Islet precursor cell (in vitro differentiated cells): ENCODE results near the gene STX4.
A peak's percentile ranks its signal among the peaks of the same experiment; 100 is the strongest.

ENCODE experiments used
- DNase-seq: peaks from one replicate; pipeline ENCODE4 v3.0.0-alpha.2; 2018

The STX4 gene

GRCh38 chr16:31032736-31033708 is at the start of gene STX4:
Gene STX4, plus strand, starts transcription at chr16:31033558. Its CDS starts 248 bp downstream, at chr16:31033806.
- peak; percentile 96 for DNase-seq

- no peak for DNase-seq
Measured at GRCh38 chr16:30983898-30984610, 49.3 kb upstream of the STX4 start.

- DNase-seq = peak; percentile 99
Measured at GRCh38 chr16:30984669-30985400, 48.5 kb upstream of the STX4 start, which contains the start of gene HSD3B7. Gene HSD3B7, plus strand, starts transcription at chr16:30985207. Its CDS starts 452 bp downstream, at chr16:30985659.

GRCh38 chr16:30985401-30986128 is 47.8 kb upstream of the STX4 start:
- no peak for DNase-seq

- no peak for DNase-seq
Measured at GRCh38 chr16:30986129-30986991, 47.0 kb upstream of the STX4 start.

- DNase-seq = no peak
Measured at GRCh38 chr16:30987581-30988190, 45.7 kb upstream of the STX4 start.

- no peak for DNase-seq
Measured at GRCh38 chr16:30989469-30990047, 43.8 kb upstream of the STX4 start.

- DNase-seq = no peak
Measured at GRCh38 chr16:30990105-30990504, 43.3 kb upstream of the STX4 start.

GRCh38 chr16:30991052-30991451 is 42.3 kb upstream of the STX4 start:
- no peak for DNase-seq

GRCh38 chr16:30992276-30992780 is 41.0 kb upstream of the STX4 start:
- no peak for DNase-seq

GRCh38 chr16:30992931-30993816 is 40.2 kb upstream of the STX4 start:
- DNase-seq = peak; percentile 54

- no peak for DNase-seq
Measured at GRCh38 chr16:30995927-30996323, 37.4 kb upstream of the STX4 start.

GRCh38 chr16:30996324-30996984 is 36.9 kb upstream of the STX4 start:
- no peak for DNase-seq

GRCh38 chr16:30996985-30997724 is 36.2 kb upstream of the STX4 start:
- DNase-seq = peak; percentile 90

GRCh38 chr16:30997725-30998711 is 35.3 kb upstream of the STX4 start:
- DNase-seq = peak; percentile 84
